Neural progenitor cell (in vitro differentiated cells): Measurements from ENCODE around the gene SMDT1. TPM values are rescaled to one million over a fixed set of nuclear protein-coding genes. Genes with fewer than 3 reads are reported as not detected.
A peak's percentile ranks its signal among the peaks of the same experiment; 100 is the strongest.

Source experiments
- DNase-seq: peaks from one replicate; pipeline ENCODE4 v3.0.0-alpha.2; 2016; ENCODE audit warnings: low spot score
- H2AFZ ChIP-seq: fragments of 200-600 bp; sonication (generic); replicated peaks from 2 replicates; pipeline ENCODE4 v1.6.1; 2016; ENCODE audit warnings: antibody characterized with exemption
- H3F3A ChIP-seq: fragments of 200-600 bp; sonication (generic); 2 replicates; pipeline ENCODE4 v1.6.1; 2016; ENCODE audit warnings: antibody characterized with exemption, low read depth
- H3K27ac ChIP-seq: fragments of 200-600 bp; sonication (generic); 2 replicates; pipeline ENCODE4 v1.5.1; 2016; ENCODE audit warnings: mild to moderate bottlenecking
- H3K27me3 ChIP-seq: fragments of 200-600 bp; sonication (generic); 2 replicates; pipeline ENCODE4 v1.6.1; 2016; ENCODE audit warnings: mild to moderate bottlenecking, moderate library complexity
- H3K36me3 ChIP-seq: fragments of 200-600 bp; sonication (generic); 2 replicates; pipeline ENCODE4 v1.5.1; 2016
- H3K4me1 ChIP-seq: fragments of 200-600 bp; sonication (generic); 2 replicates; pipeline ENCODE4 v1.6.1; 2016; ENCODE audit warnings: mixed run types
- H3K4me2 ChIP-seq: fragments of 200-600 bp; sonication (generic); 2 replicates; pipeline ENCODE4 v1.6.1; 2016
- H3K4me3 ChIP-seq: fragments of 200-600 bp; sonication (generic); 2 replicates; pipeline ENCODE4 v1.5.1; 2016
- H3K79me2 ChIP-seq: fragments of 200-600 bp; sonication (generic); 2 replicates; pipeline ENCODE4 v1.6.1; 2016; ENCODE audit warnings: low read depth
- H3K9ac ChIP-seq: fragments of 200-600 bp; sonication (generic); 2 replicates; pipeline ENCODE4 v1.6.1; 2016
- H3K9me3 ChIP-seq: fragments of 200-600 bp; sonication (generic); 2 replicates; pipeline ENCODE4 v1.5.1; 2016; ENCODE audit warnings: low read depth
- H4K20me1 ChIP-seq: fragments of 200-600 bp; sonication (generic); 2 replicates; pipeline ENCODE4 v1.6.1; 2016; ENCODE audit warnings: low read depth
- H3K27ac Mint-ChIP-seq: 3 replicates; pipeline ENCODE4 v1.8.0; 2021; ENCODE audit warnings: mixed read lengths
- H3K27me3 Mint-ChIP-seq: 2 replicates; pipeline ENCODE4 v1.8.0; 2022; ENCODE audit warnings: low read depth, mild to moderate bottlenecking, inconsistent platforms, moderate library complexity, mixed read lengths; ENCODE audit not compliant: insufficient read depth
- H3K36me3 Mint-ChIP-seq: 3 replicates; pipeline ENCODE4 v1.8.0; 2021; ENCODE audit warnings: mixed read lengths
- H3K4me1 Mint-ChIP-seq: 3 replicates; pipeline ENCODE4 v1.8.0; 2021; ENCODE audit warnings: mixed read lengths
- H3K4me3 Mint-ChIP-seq: 3 replicates; pipeline ENCODE4 v1.8.0; 2021; ENCODE audit warnings: mild to moderate bottlenecking, moderate library complexity, mixed read lengths
- H3K9me3 Mint-ChIP-seq: 3 replicates; pipeline ENCODE4 v1.8.0; 2020; ENCODE audit warnings: mixed read lengths
- EZH2 ChIP-seq: fragments of 200-600 bp; sonication (generic); IDR thresholded peaks from 2 replicates; pipeline ENCODE4 v1.6.1; 2017; ENCODE audit warnings: antibody characterized with exemption, mild to moderate bottlenecking, moderate library complexity
- EZH2phosphoT487 ChIP-seq: fragments of 200-600 bp; sonication (generic); IDR thresholded peaks from 2 replicates; pipeline ENCODE4 v1.6.1; 2017; ENCODE audit warnings: antibody characterized with exemption
- total RNA-seq: library from RNA; depleted of rRNA; stranded (reverse); fragments of >200 nt; gene quantifications from 2 replicates; pipeline ENCODE4 v1.2.3, GENCODE V29; 2015; ENCODE audit warnings: low replicate concordance
- TF ChIP-seq, protein P1 (sequence below): fragments of 200-600 bp; sonication (generic); IDR thresholded peaks from 2 replicates; pipeline ENCODE4 v1.5.1; 2017; ENCODE audit warnings: antibody characterized with exemption, mild to moderate bottlenecking

Gene SMDT1
- total RNA-seq, 1 donor from 2014 or later: 2.9 TPM

DNA sequence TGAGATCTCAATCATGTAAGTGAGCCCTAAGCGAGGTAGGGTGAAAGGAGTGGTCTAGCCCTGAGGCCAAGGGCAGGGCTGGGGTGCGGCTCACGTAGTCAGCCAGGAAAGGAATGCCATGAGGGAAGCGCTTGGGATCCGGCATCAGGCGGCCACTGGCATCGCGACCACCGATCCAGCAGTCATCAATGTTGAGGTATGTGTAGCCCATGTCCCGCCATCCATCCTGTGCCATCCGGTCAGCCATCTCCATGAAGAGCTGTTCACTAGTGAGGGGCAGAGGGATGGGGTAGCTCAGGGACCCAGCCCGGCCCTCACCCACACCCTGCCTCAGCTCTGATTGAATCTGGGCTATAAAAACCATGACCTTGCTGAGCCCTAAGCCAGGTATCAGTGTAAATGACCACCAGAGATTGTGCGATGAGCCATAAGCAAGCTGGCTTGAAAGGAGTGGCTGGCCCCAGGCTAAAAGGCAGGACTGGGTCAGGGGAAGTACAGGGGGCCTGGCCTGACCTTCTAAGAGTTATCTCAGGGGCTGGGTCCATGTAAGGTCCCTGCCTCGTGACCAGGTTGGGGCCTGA, 11.7 kb upstream of the SMDT1 start:
- Histone ChIP-seq H4K20me1 (peaks cover 5% of the 10 kb centered on the region), H3K9me3 (no peaks in the 10 kb centered on the region), H3K27ac (no peak overlapping the region), H3K79me2 (peaks cover 4% of the 10 kb centered on the region), H3K27me3 (no peaks in the 10 kb centered on the region), H3K4me1 (peaks cover 9% of the 10 kb centered on the region), H2AFZ (no peak overlapping the region), H3F3A (peaks cover 15% of the 10 kb centered on the region), H3K36me3 (no peaks in the 10 kb centered on the region), H3K4me3 (no peak overlapping the region), H3K4me2 (no peak overlapping the region), H3K9ac (no peak overlapping the region)
- no peak overlapping the region for H3K4me3 Mint-ChIP-seq
- peaks cover 18% of the 10 kb centered on the region for H3K36me3 Mint-ChIP-seq
- H3K4me1 Mint-ChIP-seq: peaks cover 33% of the 10 kb centered on the region
- H3K27me3 Mint-ChIP-seq: peaks cover 5% of the 10 kb centered on the region
- no peaks in the 10 kb centered on the region for H3K9me3 Mint-ChIP-seq
- TF ChIP-seq, protein P1, sequence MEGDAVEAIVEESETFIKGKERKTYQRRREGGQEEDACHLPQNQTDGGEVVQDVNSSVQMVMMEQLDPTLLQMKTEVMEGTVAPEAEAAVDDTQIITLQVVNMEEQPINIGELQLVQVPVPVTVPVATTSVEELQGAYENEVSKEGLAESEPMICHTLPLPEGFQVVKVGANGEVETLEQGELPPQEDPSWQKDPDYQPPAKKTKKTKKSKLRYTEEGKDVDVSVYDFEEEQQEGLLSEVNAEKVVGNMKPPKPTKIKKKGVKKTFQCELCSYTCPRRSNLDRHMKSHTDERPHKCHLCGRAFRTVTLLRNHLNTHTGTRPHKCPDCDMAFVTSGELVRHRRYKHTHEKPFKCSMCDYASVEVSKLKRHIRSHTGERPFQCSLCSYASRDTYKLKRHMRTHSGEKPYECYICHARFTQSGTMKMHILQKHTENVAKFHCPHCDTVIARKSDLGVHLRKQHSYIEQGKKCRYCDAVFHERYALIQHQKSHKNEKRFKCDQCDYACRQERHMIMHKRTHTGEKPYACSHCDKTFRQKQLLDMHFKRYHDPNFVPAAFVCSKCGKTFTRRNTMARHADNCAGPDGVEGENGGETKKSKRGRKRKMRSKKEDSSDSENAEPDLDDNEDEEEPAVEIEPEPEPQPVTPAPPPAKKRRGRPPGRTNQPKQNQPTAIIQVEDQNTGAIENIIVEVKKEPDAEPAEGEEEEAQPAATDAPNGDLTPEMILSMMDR: no peak
- no peak for TF ChIP-seq EZH2
- TF ChIP-seq EZH2phosphoT487: no peak
- no peak for DNase-seq
- H3K27ac Mint-ChIP-seq: no peak overlapping the region

- H3K27me3 Mint-ChIP-seq: peaks cover 2% of the 10 kb centered on the region
- TF ChIP-seq EZH2phosphoT487: no peak
- TF ChIP-seq, protein P1: no peak
- TF ChIP-seq EZH2: no peak
- no peak overlapping the region for H3K27ac Mint-ChIP-seq
- Histone ChIP-seq H3K27ac (no peak overlapping the region), H3K4me3 (no peak overlapping the region), H3K4me1 (peaks cover 9% of the 10 kb centered on the region), H3K27me3 (peaks cover under 1% of the 10 kb centered on the region), H3K4me2 (no peak overlapping the region), H4K20me1 (peaks cover 5% of the 10 kb centered on the region), H3K79me2 (peaks cover 4% of the 10 kb centered on the region), H2AFZ (no peak overlapping the region), H3K9ac (no peak overlapping the region), H3F3A (peaks cover 16% of the 10 kb centered on the region), H3K9me3 (no peaks in the 10 kb centered on the region), H3K36me3 (no peaks in the 10 kb centered on the region)
- H3K36me3 Mint-ChIP-seq: peaks cover 18% of the 10 kb centered on the region
- no peak overlapping the region for H3K4me3 Mint-ChIP-seq
- no peak for DNase-seq
- no peaks in the 10 kb centered on the region for H3K9me3 Mint-ChIP-seq
- H3K4me1 Mint-ChIP-seq: peaks cover 37% of the 10 kb centered on the region
Observed at GRCh38 chr22:42068291-42068690, 11.2 kb upstream of the SMDT1 start.

GRCh38 chr22:42069801-42070516, 9.5 kb upstream of the SMDT1 start:
- Histone ChIP-seq H3K79me2 (peaks cover 4% of the 10 kb centered on the region), H2AFZ (peak overlapping the region; percentile 83), H3K9me3 (no peaks in the 10 kb centered on the region), H3K27ac (no peak overlapping the region), H3F3A (peaks cover 16% of the 10 kb centered on the region), H3K4me2 (peak overlapping the region; percentile 94), H3K4me3 (peak overlapping the region; percentile 59), H3K27me3 (peaks cover 14% of the 10 kb centered on the region), H3K4me1 (peaks cover 9% of the 10 kb centered on the region), H3K9ac (peak overlapping the region; percentile 33), H4K20me1 (peaks cover 5% of the 10 kb centered on the region), H3K36me3 (no peaks in the 10 kb centered on the region)
- DNase-seq: no peak
- peaks cover 15% of the 10 kb centered on the region for H3K36me3 Mint-ChIP-seq
- H3K27ac Mint-ChIP-seq: no peak overlapping the region
- H3K27me3 Mint-ChIP-seq: peaks cover 3% of the 10 kb centered on the region
- H3K4me3 Mint-ChIP-seq: peak overlapping the region; percentile 93
- peaks cover 1% of the 10 kb centered on the region for H3K9me3 Mint-ChIP-seq
- TF ChIP-seq EZH2phosphoT487 (no peak), EZH2 (no peak)
- TF ChIP-seq, protein P1: no peak
- H3K4me1 Mint-ChIP-seq: peaks cover 39% of the 10 kb centered on the region
